22Rv1 (cell line): ENCODE measurements around the gene CDC42EP5.

ENCODE experiments used
- ZFX ChIP-seq: fragments of 450-650 bp; IDR thresholded peaks from 2 replicates; pipeline ENCODE4 v1.6.1; 2017; ENCODE audit warnings: antibody characterized with exemption, borderline replicate concordance
- TF ChIP-seq, protein P1 (sequence below): fragments of 450-650 bp; IDR thresholded peaks from 2 replicates; pipeline ENCODE4 v1.5.1; 2017; ENCODE audit warnings: mild to moderate bottlenecking

DNA sequence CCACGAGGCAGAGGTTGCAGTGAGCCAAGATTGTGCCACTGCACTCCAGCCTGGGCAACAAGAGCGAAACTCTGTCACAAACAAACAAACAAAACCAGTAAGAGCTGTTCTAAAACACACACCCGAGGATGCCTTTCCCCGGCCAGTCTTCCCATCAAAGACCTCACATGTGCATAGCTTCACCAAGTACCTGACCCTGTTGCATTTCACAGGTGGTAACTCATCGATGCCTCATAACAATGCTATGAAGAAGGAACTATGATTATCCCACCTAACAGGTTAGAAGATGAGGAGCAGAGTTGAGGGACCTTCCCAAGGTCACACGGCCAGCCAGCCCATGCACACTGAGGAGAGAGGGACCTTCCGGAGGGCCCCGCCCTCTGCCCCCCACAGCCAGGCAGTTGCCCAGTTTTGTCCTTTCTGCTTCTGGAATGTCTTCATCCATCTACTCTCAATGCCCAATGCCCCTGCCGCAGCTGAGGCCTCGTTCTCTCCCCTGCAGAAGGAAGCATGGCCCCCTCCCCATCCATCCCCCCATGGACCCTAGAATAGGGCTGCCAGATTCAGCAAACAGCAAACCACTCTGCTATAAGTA, 40.9 kb downstream of the CDC42EP5 start:
- TF ChIP-seq, protein P1, sequence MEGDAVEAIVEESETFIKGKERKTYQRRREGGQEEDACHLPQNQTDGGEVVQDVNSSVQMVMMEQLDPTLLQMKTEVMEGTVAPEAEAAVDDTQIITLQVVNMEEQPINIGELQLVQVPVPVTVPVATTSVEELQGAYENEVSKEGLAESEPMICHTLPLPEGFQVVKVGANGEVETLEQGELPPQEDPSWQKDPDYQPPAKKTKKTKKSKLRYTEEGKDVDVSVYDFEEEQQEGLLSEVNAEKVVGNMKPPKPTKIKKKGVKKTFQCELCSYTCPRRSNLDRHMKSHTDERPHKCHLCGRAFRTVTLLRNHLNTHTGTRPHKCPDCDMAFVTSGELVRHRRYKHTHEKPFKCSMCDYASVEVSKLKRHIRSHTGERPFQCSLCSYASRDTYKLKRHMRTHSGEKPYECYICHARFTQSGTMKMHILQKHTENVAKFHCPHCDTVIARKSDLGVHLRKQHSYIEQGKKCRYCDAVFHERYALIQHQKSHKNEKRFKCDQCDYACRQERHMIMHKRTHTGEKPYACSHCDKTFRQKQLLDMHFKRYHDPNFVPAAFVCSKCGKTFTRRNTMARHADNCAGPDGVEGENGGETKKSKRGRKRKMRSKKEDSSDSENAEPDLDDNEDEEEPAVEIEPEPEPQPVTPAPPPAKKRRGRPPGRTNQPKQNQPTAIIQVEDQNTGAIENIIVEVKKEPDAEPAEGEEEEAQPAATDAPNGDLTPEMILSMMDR, result no peak
- no peak for TF ChIP-seq ZFX
